CD14-positive monocyte (primary cell): ENCODE data around the gene SMIM32. TPM values are rescaled to one million over a fixed set of nuclear protein-coding genes. Genes with fewer than 3 reads are reported as not detected.

ENCODE experiments used
- DNase-seq, 3 donors: peaks; one replicate each; pipeline ENCODE4 v3.0.0-alpha.2; 2011 to 2022
- H2AFZ ChIP-seq: 2 replicates; pipeline ENCODE4 v1.6.0; 2012; ENCODE audit warnings: mild to moderate bottlenecking, low read depth, low read length, inconsistent platforms; ENCODE audit not compliant: insufficient read depth, poor library complexity, severe bottlenecking
- H3K27ac ChIP-seq, 2 donors: 1 replicate in 1 of 2; 2 replicates in 1 of 2; pipeline ENCODE4 v1.5.1; 2012 to 2013; ENCODE audit warnings: low read length in 2 of 2, control low read depth in 1 of 2, inconsistent platforms in 1 of 2, low read depth in 1 of 2, mild to moderate bottlenecking in 1 of 2
- H3K27me3 ChIP-seq, 2 donors: one replicate each; pipeline versions ENCODE4 v1.6.0 to v1.6.1; 2011 to 2013; ENCODE audit warnings: low read length in 2 of 2; ENCODE audit not compliant: control insufficient read depth in 2 of 2, insufficient read depth in 2 of 2
- H3K36me3 ChIP-seq, 2 donors: replicated peaks in 1 of 2; 1 replicate in 1 of 2; 2 replicates in 1 of 2; pipeline versions ENCODE4 v1.5.1 to v1.6.1; 2012 to 2013; ENCODE audit warnings: low read length in 2 of 2, control low read depth in 1 of 2, inconsistent platforms in 1 of 2, mild to moderate bottlenecking in 1 of 2; ENCODE audit not compliant: insufficient read depth in 2 of 2, control insufficient read depth in 1 of 2
- H3K4me1 ChIP-seq, 2 donors: 1 replicate in 1 of 2; 2 replicates in 1 of 2; pipeline versions ENCODE4 v1.5.1 to v1.6.1; 2012 to 2013; ENCODE audit warnings: low read length in 2 of 2, control low read depth in 1 of 2, inconsistent platforms in 1 of 2, mild to moderate bottlenecking in 1 of 2, moderate library complexity in 1 of 2; ENCODE audit not compliant: insufficient read depth in 2 of 2, control insufficient read depth in 1 of 2
- H3K4me2 ChIP-seq: replicated peaks from 2 replicates; pipeline ENCODE3; 2012; ENCODE audit warnings: low read length, moderate library complexity, mild to moderate bottlenecking; ENCODE audit not compliant: poor library complexity, severe bottlenecking; ENCODE audit errors: extremely low read depth
- H3K4me3 ChIP-seq, 3 experiments: fragments of 200-600 bp in 1 of 3; sonication (generic) in 1 of 3; replicated peaks in 1 of 3; 1 replicate in 2 of 3; 2 replicates in 1 of 3; pipeline ENCODE4 v1.5.1; 2011 to 2013; ENCODE audit warnings: low read length in 3 of 3, mild to moderate bottlenecking in 3 of 3, control low read depth in 2 of 3, low read depth in 2 of 3, inconsistent platforms in 1 of 3, moderate library complexity in 1 of 3
- H3K79me2 ChIP-seq: 2 replicates; pipeline ENCODE4 v1.6.0; 2012; ENCODE audit warnings: mild to moderate bottlenecking, control low read depth, inconsistent platforms, low read length, moderate library complexity; ENCODE audit not compliant: insufficient read depth
- H3K9ac ChIP-seq: 2 replicates; pipeline ENCODE4 v1.6.0; 2017; ENCODE audit warnings: low read length, mild to moderate bottlenecking; ENCODE audit not compliant: insufficient read depth, poor library complexity, severe bottlenecking
- H3K9me3 ChIP-seq, 2 donors: replicated peaks in 1 of 2; 1 replicate in 1 of 2; 2 replicates in 1 of 2; pipeline versions ENCODE4 v1.5.1 to v1.6.1; 2012 to 2013; ENCODE audit warnings: low read length in 2 of 2, control low read depth in 1 of 2; ENCODE audit not compliant: control insufficient read depth in 1 of 2, insufficient read depth in 1 of 2
- H4K20me1 ChIP-seq: 2 replicates; pipeline ENCODE4 v1.6.0; 2012; ENCODE audit warnings: mild to moderate bottlenecking, low read length, control low read depth, moderate library complexity; ENCODE audit not compliant: insufficient read depth
- H3K27ac Mint-ChIP-seq, 7 donors: one replicate each; pipeline ENCODE4 v1.8.0; 2020; ENCODE audit warnings: mild to moderate bottlenecking in 7 of 7, mixed read lengths in 7 of 7, moderate library complexity in 6 of 7, inconsistent platforms in 2 of 7
- H3K27me3 Mint-ChIP-seq, 3 donors: one replicate each; pipeline ENCODE4 v1.8.0; 2021 to 2022; ENCODE audit warnings: low read depth in 3 of 3, mild to moderate bottlenecking in 3 of 3, mixed read lengths in 3 of 3, moderate library complexity in 3 of 3, inconsistent platforms in 1 of 3
- H3K36me3 Mint-ChIP-seq, 2 donors: one replicate each; pipeline ENCODE4 v1.8.0; 2020; ENCODE audit warnings: mixed read lengths in 2 of 2, inconsistent platforms in 1 of 2, mild to moderate bottlenecking in 1 of 2
- H3K4me1 Mint-ChIP-seq: one replicate; pipeline ENCODE4 v1.8.0; 2020; ENCODE audit warnings: mild to moderate bottlenecking, mixed read lengths
- H3K4me3 Mint-ChIP-seq, 2 donors: one replicate each; pipeline ENCODE4 v1.8.0; 2020; ENCODE audit warnings: mild to moderate bottlenecking in 2 of 2, mixed read lengths in 2 of 2, moderate library complexity in 1 of 2
- H3K9me3 Mint-ChIP-seq, 7 donors: one replicate each; pipeline ENCODE4 v1.8.0; 2020 to 2022; ENCODE audit warnings: mixed read lengths in 7 of 7, mild to moderate bottlenecking in 6 of 7, moderate library complexity in 6 of 7, inconsistent platforms in 2 of 7
- CTCF ChIP-seq: fragments of 200-600 bp; IDR thresholded peaks from one replicate; pipeline ENCODE4 v1.8.0; 2022; ENCODE audit warnings: antibody characterized with exemption, mild to moderate bottlenecking
- WGBS: methylation state at CpG from one replicate; pipeline ENCODE4 v1.1.5; 2013; ENCODE audit warnings: missing lambda C conversion rate; ENCODE audit not compliant: insufficient coverage; 5-methylcytosine and 5-hydroxymethylcytosine counted together
- intact Hi-C, 2 donors: fragments of 100-400 bp; cut with micrococcal nuclease; formaldehyde crosslinking; loops; one replicate each; pipeline versions ENCODE4 v1.15.0 to v1.15.1; 2023
- polyA plus RNA-seq, 3 donors: library from polyadenylated mRNA; depleted of rRNA in 1 of 3; unstranded in 2 of 3; stranded (reverse) in 1 of 3; fragments of 300-500 nt in 2 of 3; fragments of >200 nt in 1 of 3; fragmentation: Illumina TruSeq in 2 of 3; gene quantifications; 1 replicate in 2 of 3; 2 replicates in 1 of 3; pipeline ENCODE4 v1.2.3, GENCODE V29; 2012 to 2021

SMIM32 gene
- polyA plus RNA-seq, 3 donors: not detected

- Histone ChIP-seq H4K20me1 (no peaks in the 10 kb centered on the region), H3K36me3 (peaks cover 3 to 7% of the 10 kb centered on the region in 2 donors), H3K4me3 (no peak overlapping the region), H2AFZ (no peak overlapping the region), H3K27me3 (peaks cover 36 to 63% of the 10 kb centered on the region in 2 donors), H3K9me3 (peaks cover 0 to 10% of the 10 kb centered on the region in 2 donors), H3K9ac (no peak overlapping the region), H3K4me2 (no peak overlapping the region), H3K27ac (no peak overlapping the region), H3K79me2 (no peaks in the 10 kb centered on the region), H3K4me1 (peaks cover 3 to 12% of the 10 kb centered on the region in 2 donors)
- Mint-ChIP-seq H3K36me3 (peaks cover 18 to 31% of the 10 kb centered on the region in 2 donors), H3K27ac (no peak overlapping the region), H3K9me3 (peaks cover 0 to 6% (median 2%) of the 10 kb centered on the region in 7 donors), H3K4me3 (peak overlapping the region in 1 of 2 donors; percentile 72), H3K4me1 (peaks cover 10% of the 10 kb centered on the region), H3K27me3 (peaks cover 53 to 61% (median 57%) of the 10 kb centered on the region in 3 donors)
- no CpG with 5 or more reads among the region's 1 CpG for WGBS
- no peak for DNase-seq
- TF ChIP-seq CTCF: no peak
- intact Hi-C loops: no loop called here
Measured at GRCh38 chr5:136190904-136191303, 2.1 kb downstream of the SMIM32 start.

- 90% methylated on average over 3 of the region's 5 CpGs for WGBS
- Mint-ChIP-seq H3K9me3 (peaks cover 0 to 6% (median 2%) of the 10 kb centered on the region in 7 donors), H3K27ac (no peak overlapping the region), H3K27me3 (peaks cover 52 to 54% (median 53%) of the 10 kb centered on the region in 3 donors), H3K4me3 (no peak overlapping the region), H3K36me3 (peaks cover 18 to 31% of the 10 kb centered on the region in 2 donors), H3K4me1 (peaks cover 10% of the 10 kb centered on the region)
- H3K36me3 ChIP-seq: peaks cover 4 to 7% of the 10 kb centered on the region in 2 donors
- DNase-seq: no peak
- H3K9ac ChIP-seq: no peak overlapping the region
- H2AFZ ChIP-seq: no peak overlapping the region
- H3K4me2 ChIP-seq: no peak overlapping the region
- TF ChIP-seq CTCF: no peak
- intact Hi-C loops: no loop called here
- peaks cover 36 to 57% of the 10 kb centered on the region in 2 donors for H3K27me3 ChIP-seq
- H3K9me3 ChIP-seq: peaks cover 0 to 10% of the 10 kb centered on the region in 2 donors
- no peak overlapping the region for H3K4me3 ChIP-seq
- no peaks in the 10 kb centered on the region for H4K20me1 ChIP-seq
- H3K79me2 ChIP-seq: no peaks in the 10 kb centered on the region
- H3K4me1 ChIP-seq: peaks cover 3 to 12% of the 10 kb centered on the region in 2 donors
- H3K27ac ChIP-seq: no peak overlapping the region
Measured at GRCh38 chr5:136190091-136190720, 2.8 kb downstream of the SMIM32 start.
